ENCODE measurements around the gene PLXNA3. TPM values are rescaled to one million over a fixed set of nuclear protein-coding genes. Genes with fewer than 3 reads are reported as not detected.

Gene PLXNA3
- total RNA-seq, 4 donors from 2014 or later = 38.0 to 54.6 (median 48.4) TPM

GRCh38 chrX:154440623-154441357 lies 17.3 kb upstream of the PLXNA3 start:
- Histone ChIP-seq H3K27me3 (no peaks in the 10 kb centered on the region), H3K36me3 (peaks cover 0 to 20% (median 0%) of the 10 kb centered on the region in 3 donors), H3K4me3 (no peak overlapping the region), H3K4me1 (peaks cover 0 to 24% (median 3%) of the 10 kb centered on the region in 4 donors), H3K27ac (no peak overlapping the region), H3K9me3 (no peaks in the 10 kb centered on the region)
- TF ChIP-seq POLR2A (IDR thresholded peaks at IDR 0.05) = no peak
- TF ChIP-seq, protein P1, sequence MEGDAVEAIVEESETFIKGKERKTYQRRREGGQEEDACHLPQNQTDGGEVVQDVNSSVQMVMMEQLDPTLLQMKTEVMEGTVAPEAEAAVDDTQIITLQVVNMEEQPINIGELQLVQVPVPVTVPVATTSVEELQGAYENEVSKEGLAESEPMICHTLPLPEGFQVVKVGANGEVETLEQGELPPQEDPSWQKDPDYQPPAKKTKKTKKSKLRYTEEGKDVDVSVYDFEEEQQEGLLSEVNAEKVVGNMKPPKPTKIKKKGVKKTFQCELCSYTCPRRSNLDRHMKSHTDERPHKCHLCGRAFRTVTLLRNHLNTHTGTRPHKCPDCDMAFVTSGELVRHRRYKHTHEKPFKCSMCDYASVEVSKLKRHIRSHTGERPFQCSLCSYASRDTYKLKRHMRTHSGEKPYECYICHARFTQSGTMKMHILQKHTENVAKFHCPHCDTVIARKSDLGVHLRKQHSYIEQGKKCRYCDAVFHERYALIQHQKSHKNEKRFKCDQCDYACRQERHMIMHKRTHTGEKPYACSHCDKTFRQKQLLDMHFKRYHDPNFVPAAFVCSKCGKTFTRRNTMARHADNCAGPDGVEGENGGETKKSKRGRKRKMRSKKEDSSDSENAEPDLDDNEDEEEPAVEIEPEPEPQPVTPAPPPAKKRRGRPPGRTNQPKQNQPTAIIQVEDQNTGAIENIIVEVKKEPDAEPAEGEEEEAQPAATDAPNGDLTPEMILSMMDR (IDR thresholded peaks at IDR 0.05) = no peak
- DNase-seq = no peak

DNA sequence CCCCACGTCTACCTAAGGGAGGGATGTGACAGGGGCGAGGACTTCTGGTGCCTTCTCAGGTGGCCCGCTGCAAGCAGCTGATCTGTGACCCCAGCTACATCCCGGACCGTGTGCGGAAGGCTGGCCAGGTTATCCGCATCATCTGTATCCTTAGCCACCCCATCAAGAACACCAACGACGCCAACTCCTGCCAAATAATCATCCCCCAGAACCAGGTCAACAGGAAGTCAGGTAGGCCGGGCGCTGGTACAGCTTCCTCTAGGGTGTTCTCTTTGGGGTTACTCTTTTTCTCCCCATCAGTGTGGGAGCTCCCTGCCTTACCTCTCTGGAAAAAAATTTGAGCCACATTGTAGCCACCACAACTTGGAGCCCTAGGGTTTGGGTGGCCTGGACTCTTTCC lies 16.5 kb upstream of the PLXNA3 start:
- Histone ChIP-seq H3K36me3 (peaks cover 0 to 20% (median 0%) of the 10 kb centered on the region in 3 donors), H3K27me3 (no peaks in the 10 kb centered on the region), H3K4me3 (no peak overlapping the region), H3K4me1 (peaks cover 0 to 24% (median 3%) of the 10 kb centered on the region in 4 donors), H3K27ac (no peak overlapping the region), H3K9me3 (no peaks in the 10 kb centered on the region)
- no peak for DNase-seq
- TF ChIP-seq, protein P1 (IDR thresholded peaks at IDR 0.05) = no peak

DNA sequence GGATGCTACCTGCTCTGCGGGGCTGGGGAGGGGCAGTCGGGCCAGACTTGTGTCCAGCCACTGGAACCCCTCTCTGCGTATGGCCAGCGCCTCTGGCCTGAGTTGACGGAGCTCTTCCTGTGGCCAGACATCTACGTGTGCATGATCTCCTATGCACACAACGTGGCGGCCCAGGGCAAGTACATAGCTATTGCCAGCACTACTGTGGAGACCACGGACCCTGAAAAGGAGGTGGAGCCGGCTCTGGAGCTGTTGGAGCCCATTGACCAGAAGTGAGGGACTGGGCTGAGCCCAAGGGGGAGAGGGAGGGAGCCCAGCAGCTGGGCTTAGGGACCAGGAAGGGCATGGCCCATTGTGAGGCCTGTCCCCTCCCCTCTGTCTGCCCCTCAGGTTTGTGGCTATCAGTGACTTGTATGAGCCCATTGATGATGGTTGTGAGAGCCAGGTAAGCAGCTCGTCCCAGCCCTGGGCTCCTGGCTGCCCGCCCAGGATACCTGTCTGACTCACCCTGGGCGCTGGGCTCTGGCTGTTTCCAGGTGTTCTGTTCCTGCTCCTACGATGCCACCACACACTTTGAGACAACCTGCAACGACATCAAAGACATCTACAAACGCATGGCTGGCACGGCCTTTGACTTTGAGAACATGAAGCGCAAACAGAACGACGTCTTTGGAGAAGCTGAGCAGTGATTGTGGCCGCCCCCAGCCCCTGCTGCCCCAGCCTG lies 15.9 kb upstream of the PLXNA3 start:
- no peaks in the 10 kb centered on the region for H3K9me3 ChIP-seq
- no peaks in the 10 kb centered on the region for H3K27me3 ChIP-seq
- peaks cover 0 to 24% (median 3%) of the 10 kb centered on the region in 4 donors for H3K4me1 ChIP-seq
- no peak for DNase-seq
- H3K27ac ChIP-seq = no peak overlapping the region
- no peak overlapping the region for H3K4me3 ChIP-seq
- H3K36me3 ChIP-seq = peaks cover 0 to 20% (median 0%) of the 10 kb centered on the region in 3 donors
- TF ChIP-seq, protein P1 (IDR thresholded peaks at IDR 0.05) = no peak

DNA sequence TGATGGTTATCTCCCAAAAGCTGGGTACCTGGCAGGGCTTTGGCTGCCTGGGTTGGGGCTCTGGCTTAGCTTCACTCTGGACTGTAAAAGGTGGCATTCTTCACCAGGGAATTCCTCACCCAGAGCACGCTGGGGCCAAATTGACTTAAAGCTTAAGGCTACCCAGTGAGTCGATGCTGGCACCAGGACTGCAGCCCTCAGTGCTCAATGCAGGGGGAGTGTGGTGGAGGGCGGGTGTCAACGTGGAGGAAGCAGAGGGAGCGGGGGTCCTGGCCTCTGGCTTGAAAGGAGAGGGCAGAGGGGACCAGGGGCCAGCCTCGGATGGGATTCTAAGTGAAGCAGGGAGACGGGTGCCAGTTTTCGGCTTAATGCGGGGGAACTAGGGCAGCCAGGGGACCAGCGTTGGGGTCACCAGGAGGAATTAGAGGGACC lies 14.6 kb upstream of the PLXNA3 start:
- H3K4me1 ChIP-seq = peaks cover 0 to 15% (median 3%) of the 10 kb centered on the region in 4 donors
- H3K36me3 ChIP-seq = peaks cover 0 to 22% (median 0%) of the 10 kb centered on the region in 3 donors
- H3K27ac ChIP-seq = peak overlapping the region; percentile 72 to 87 (median 81)
- DNase-seq = no peak
- TF ChIP-seq, protein P1 (IDR thresholded peaks at IDR 0.05) = no peak
- no peak for TF ChIP-seq POLR2A (IDR thresholded peaks at IDR 0.05)
- no peaks in the 10 kb centered on the region for H3K27me3 ChIP-seq
- no peaks in the 10 kb centered on the region for H3K9me3 ChIP-seq
- H3K4me3 ChIP-seq = peak overlapping the region; percentile 43 to 80 (median 60)

DNA sequence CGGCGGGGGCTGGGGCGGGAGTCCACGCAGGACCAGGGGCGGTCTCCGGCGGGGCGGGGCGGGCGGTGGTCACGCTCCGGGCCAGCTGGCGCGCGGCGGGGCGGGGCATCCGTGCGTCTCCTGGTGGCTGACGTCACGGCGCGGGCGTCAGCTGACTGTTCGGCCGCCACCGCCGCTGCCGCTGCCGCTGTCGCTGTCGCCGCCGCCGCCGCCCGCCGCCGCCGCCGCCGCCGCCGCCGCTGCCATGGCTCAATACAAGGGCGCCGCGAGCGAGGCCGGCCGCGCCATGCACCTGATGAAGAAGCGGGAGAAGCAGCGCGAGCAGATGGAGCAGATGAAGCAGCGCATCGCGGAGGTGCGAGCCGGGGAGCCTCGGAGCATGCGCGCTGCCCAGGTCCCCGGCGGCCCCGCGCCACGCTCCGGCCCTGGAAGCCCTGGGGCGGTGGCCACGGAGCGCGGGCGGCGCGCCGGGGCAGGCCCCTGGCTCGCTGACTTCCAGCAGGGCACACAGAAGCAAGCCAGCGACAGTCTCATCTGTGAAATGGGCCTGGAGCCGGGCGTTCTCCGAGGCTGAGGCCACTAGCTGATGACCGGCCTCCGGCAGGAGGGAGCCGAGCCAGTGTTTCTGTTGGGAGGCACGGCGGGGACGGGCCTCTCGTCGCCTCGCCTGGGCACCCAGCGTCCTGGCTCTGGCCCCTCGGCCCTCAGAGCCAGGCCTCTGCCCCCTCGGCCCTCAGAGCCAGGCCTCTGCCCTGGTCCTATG lies 13.9 kb upstream of the PLXNA3 start, which contains the start of gene FAM50A:
Gene FAM50A (plus strand): TSS at position 150 of the 763 bp plus-strand sequence. CDS start 95 bp downstream, at position 245.
- H3K9me3 ChIP-seq = no peaks in the 10 kb centered on the region
- peak within 1 kb of the TSS; percentile 73 to 87 (median 81) for H3K27ac ChIP-seq
- peak within 1 kb of the TSS; percentile 43 to 80 (median 60) for H3K4me3 ChIP-seq
- H3K36me3 ChIP-seq = peaks cover 0 to 29% (median 0%) of the 10 kb centered on the region in 3 donors
- peaks cover 0 to 10% (median 3%) of the 10 kb centered on the region in 4 donors for H3K4me1 ChIP-seq
- peak; percentile 77 to 92 (median 85) for DNase-seq
- no peaks in the 10 kb centered on the region for H3K27me3 ChIP-seq
- TF ChIP-seq, protein P1 (IDR thresholded peaks at IDR 0.05) = peak in 3 of 6 experiments; percentile 20 to 43 (median 21)
- TF ChIP-seq POLR2A (IDR thresholded peaks at IDR 0.05) = peak in 1 of 2 donors; percentile 66

All from Peyer's patch (tissue), 4 donors.